ENCODE results near the gene CC2D1A.
"Not testable (repeated sequence)": the region's sequence is repeated elsewhere in the genome, so short reads cannot be mapped to it uniquely, and the experiment has no call there.

CC2D1A gene

DNA sequence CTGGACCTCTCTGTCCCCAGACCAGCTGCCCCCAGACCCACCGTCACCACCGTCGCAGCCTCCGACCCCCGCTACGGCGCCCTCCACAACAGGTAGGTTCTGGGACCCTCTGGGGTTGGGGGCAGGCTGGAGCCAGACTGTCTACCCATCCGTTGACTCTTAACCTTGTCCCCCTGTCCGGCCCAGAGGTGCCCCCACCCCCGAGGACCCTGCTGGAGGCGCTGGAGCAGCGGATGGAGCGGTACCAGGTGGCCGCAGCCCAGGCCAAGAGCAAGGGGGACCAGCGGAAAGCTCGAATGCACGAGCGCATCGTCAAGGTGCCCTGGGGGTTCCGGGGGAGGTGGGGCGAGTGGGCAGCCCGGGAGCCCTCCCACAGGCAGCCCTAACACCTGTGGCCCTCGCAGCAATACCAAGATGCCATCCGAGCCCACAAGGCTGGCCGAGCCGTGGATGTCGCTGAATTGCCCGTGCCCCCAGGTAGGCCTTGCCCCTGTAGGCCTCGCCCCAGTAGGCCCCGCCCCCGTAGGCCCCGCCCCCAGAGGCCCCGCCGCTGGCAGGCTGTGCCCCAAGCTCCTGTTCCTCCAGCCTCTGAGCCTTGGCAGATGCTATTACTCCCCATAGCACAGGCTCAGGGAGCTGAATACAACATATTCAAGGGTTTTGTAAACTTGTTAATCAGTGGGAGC lies 12.9 kb downstream of the CC2D1A start:
- Histone ChIP-seq H3K14ac (ENCODE audit: low read length) (no peak overlapping the region), H3K79me1 (ENCODE audit: low read length) (no peaks in the 10 kb centered on the region), H4K8ac (ENCODE audit: low read depth, low read length) (no peak overlapping the region), H3K4ac (ENCODE audit: low read depth, low read length) (no peak overlapping the region), H2AFZ (ENCODE audit: insufficient read depth, low read length, poor library complexity) (no peak overlapping the region), H3K4me1 (ENCODE audit: control insufficient read depth in 1 of 2, insufficient read depth in 2 of 2, low read length in 2 of 2) (no peaks in the 10 kb centered on the region), H2BK5ac (ENCODE audit: low read depth, low read length, poor library complexity) (no peak overlapping the region), H4K91ac (ENCODE audit: low read depth, low read length) (no peak overlapping the region), H3K27ac (ENCODE audit: low read depth, low read length) (no peak overlapping the region), H3K18ac (ENCODE audit: low read length) (no peak overlapping the region), H3K23ac (ENCODE audit: low read length) (no peak overlapping the region), H2BK12ac (ENCODE audit: low read length) (no peak overlapping the region), H3K4me3 (ENCODE audit: low read depth, low read length) (no peak overlapping the region), H3K9ac (ENCODE audit: low read length) (no peak overlapping the region), H3K36me3 (ENCODE audit: control insufficient read depth in 1 of 2, insufficient read depth in 2 of 2, low read length in 2 of 2) (peaks cover 46 to 65% of the 10 kb centered on the region in 2 experiments), H3K27me3 (ENCODE audit: insufficient read depth, low read length) (no peaks in the 10 kb centered on the region), H4K12ac (ENCODE audit: low read depth, low read length) (no peak overlapping the region), H3K79me2 (ENCODE audit: control insufficient read depth, insufficient read depth, low read length, poor library complexity) (no peaks in the 10 kb centered on the region), H2BK120ac (ENCODE audit: insufficient read depth, low read length, poor library complexity) (no peak overlapping the region), H2AK5ac (ENCODE audit: low read length) (no peak overlapping the region), H3K4me2 (ENCODE audit: low read length) (no peak overlapping the region), H3K9me3 (ENCODE audit: insufficient read depth, low read depth, low read length) (peaks cover 10% of the 10 kb centered on the region)
- WGBS (ENCODE audit: extremely low coverage, insufficient coverage, insufficient read length): no CpG with 5 or more reads among the region's 34 CpGs
- DNase-seq: no peak

DNA sequence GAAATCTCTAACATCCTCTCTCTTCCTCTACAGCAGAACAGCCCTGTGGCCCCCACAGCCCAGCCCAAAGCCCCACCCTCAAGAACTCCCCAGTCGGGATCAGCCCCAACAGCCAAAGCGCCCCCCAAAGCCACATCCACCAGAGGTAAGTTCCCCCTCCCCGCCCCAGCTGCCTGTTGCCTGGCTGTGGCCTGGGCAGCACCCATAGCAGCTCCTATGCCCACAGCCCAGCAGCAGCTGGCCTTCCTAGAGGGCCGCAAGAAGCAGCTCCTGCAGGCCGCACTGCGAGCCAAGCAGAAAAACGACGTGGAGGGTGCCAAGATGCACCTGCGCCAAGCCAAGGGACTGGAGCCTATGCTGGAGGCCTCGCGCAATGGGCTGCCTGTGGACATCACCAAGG lies 14.5 kb downstream of the CC2D1A start:
- no peak overlapping the region for H2BK5ac ChIP-seq (ENCODE audit: low read depth, low read length, poor library complexity)
- H3K27ac ChIP-seq (ENCODE audit: low read depth, low read length): no peak overlapping the region
- no peak overlapping the region for H2AK5ac ChIP-seq (ENCODE audit: low read length)
- no peak overlapping the region for H3K4me2 ChIP-seq (ENCODE audit: low read length)
- H4K8ac ChIP-seq (ENCODE audit: low read depth, low read length): no peak overlapping the region
- H2AFZ ChIP-seq (ENCODE audit: insufficient read depth, low read length, poor library complexity): no peak overlapping the region
- H3K9me3 ChIP-seq (ENCODE audit: insufficient read depth, low read depth, low read length): peaks cover 10% of the 10 kb centered on the region
- H3K4me3 ChIP-seq (ENCODE audit: low read depth, low read length): no peak overlapping the region
- no peak overlapping the region for H3K9ac ChIP-seq (ENCODE audit: low read length)
- peaks cover 41 to 57% of the 10 kb centered on the region in 2 experiments for H3K36me3 ChIP-seq (ENCODE audit: control insufficient read depth in 1 of 2, insufficient read depth in 2 of 2, low read length in 2 of 2)
- H3K27me3 ChIP-seq (ENCODE audit: insufficient read depth, low read length): no peaks in the 10 kb centered on the region
- no peak overlapping the region for H2BK12ac ChIP-seq (ENCODE audit: low read length)
- WGBS (ENCODE audit: extremely low coverage, insufficient coverage, insufficient read length): no CpG with 5 or more reads among the region's 11 CpGs
- H3K18ac ChIP-seq (ENCODE audit: low read length): no peak overlapping the region
- H2BK120ac ChIP-seq (ENCODE audit: insufficient read depth, low read length, poor library complexity): no peak overlapping the region
- H4K91ac ChIP-seq (ENCODE audit: low read depth, low read length): no peak overlapping the region
- H3K79me1 ChIP-seq (ENCODE audit: low read length): no peaks in the 10 kb centered on the region
- no peak overlapping the region for H4K12ac ChIP-seq (ENCODE audit: low read depth, low read length)
- H3K4ac ChIP-seq (ENCODE audit: low read depth, low read length): no peak overlapping the region
- no peaks in the 10 kb centered on the region for H3K79me2 ChIP-seq (ENCODE audit: control insufficient read depth, insufficient read depth, low read length, poor library complexity)
- no peak overlapping the region for H3K23ac ChIP-seq (ENCODE audit: low read length)
- H3K4me1 ChIP-seq (ENCODE audit: control insufficient read depth in 1 of 2, insufficient read depth in 2 of 2, low read length in 2 of 2): no peaks in the 10 kb centered on the region
- H3K14ac ChIP-seq (ENCODE audit: low read length): no peak overlapping the region
- DNase-seq: no peak

- Histone ChIP-seq H4K91ac (ENCODE audit: low read depth, low read length) (no peak overlapping the region), H3K4me3 (ENCODE audit: low read depth, low read length) (no peak overlapping the region), H3K23ac (ENCODE audit: low read length) (no peak overlapping the region), H3K79me1 (ENCODE audit: low read length) (no peaks in the 10 kb centered on the region), H4K12ac (ENCODE audit: low read depth, low read length) (no peak overlapping the region), H3K79me2 (ENCODE audit: control insufficient read depth, insufficient read depth, low read length, poor library complexity) (no peaks in the 10 kb centered on the region), H3K36me3 (ENCODE audit: control insufficient read depth in 1 of 2, insufficient read depth in 2 of 2, low read length in 2 of 2) (peaks cover 37 to 55% of the 10 kb centered on the region in 2 experiments), H2BK12ac (ENCODE audit: low read length) (no peak overlapping the region), H3K4me2 (ENCODE audit: low read length) (no peak overlapping the region), H2AFZ (ENCODE audit: insufficient read depth, low read length, poor library complexity) (no peak overlapping the region), H3K27me3 (ENCODE audit: insufficient read depth, low read length) (no peaks in the 10 kb centered on the region), H4K8ac (ENCODE audit: low read depth, low read length) (no peak overlapping the region), H2BK120ac (ENCODE audit: insufficient read depth, low read length, poor library complexity) (no peak overlapping the region), H2BK5ac (ENCODE audit: low read depth, low read length, poor library complexity) (no peak overlapping the region), H3K14ac (ENCODE audit: low read length) (no peak overlapping the region), H3K4ac (ENCODE audit: low read depth, low read length) (no peak overlapping the region), H3K18ac (ENCODE audit: low read length) (no peak overlapping the region), H3K9ac (ENCODE audit: low read length) (no peak overlapping the region), H2AK5ac (ENCODE audit: low read length) (no peak overlapping the region), H3K27ac (ENCODE audit: low read depth, low read length) (no peak overlapping the region), H3K9me3 (ENCODE audit: insufficient read depth, low read depth, low read length) (peaks cover 10% of the 10 kb centered on the region), H3K4me1 (ENCODE audit: control insufficient read depth in 1 of 2, insufficient read depth in 2 of 2, low read length in 2 of 2) (no peaks in the 10 kb centered on the region)
- no CpG with 5 or more reads among the region's 2 CpGs for WGBS (ENCODE audit: extremely low coverage, insufficient coverage, insufficient read length)
- DNase-seq: peak; percentile 45 to 70
These were observed 15.1 kb downstream of the CC2D1A start for GRCh38 chr19:13920940-13921747.

DNA sequence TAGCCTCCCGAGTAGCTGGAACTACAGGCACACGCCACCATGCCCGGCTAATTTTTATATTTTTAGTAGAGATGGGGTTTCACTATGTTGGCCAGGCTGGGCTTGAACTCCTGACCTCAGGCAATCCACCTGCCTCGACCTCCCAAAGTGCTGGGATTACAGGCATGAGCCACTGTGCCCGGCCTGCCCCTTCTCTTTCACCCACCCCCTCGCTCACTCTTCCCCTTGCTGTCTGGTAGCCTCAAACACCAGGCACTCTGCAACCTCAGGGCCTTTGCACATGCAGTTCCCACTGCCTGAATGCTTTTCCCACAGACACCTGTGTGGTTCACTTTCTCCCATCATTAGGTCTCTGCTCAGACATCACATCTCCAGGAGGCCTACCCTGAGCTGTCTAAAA lies 16.1 kb downstream of the CC2D1A start:
- not testable (repeated sequence) for H3K4ac ChIP-seq (ENCODE audit: low read depth, low read length); H2BK120ac ChIP-seq (ENCODE audit: insufficient read depth, low read length, poor library complexity); H3K23ac ChIP-seq (ENCODE audit: low read length); H3K14ac ChIP-seq (ENCODE audit: low read length); H4K8ac ChIP-seq (ENCODE audit: low read depth, low read length); H3K4me2 ChIP-seq (ENCODE audit: low read length); H3K9ac ChIP-seq (ENCODE audit: low read length); H2BK12ac ChIP-seq (ENCODE audit: low read length); DNase-seq; H4K12ac ChIP-seq (ENCODE audit: low read depth, low read length); H3K4me3 ChIP-seq (ENCODE audit: low read depth, low read length); H3K27me3 ChIP-seq (ENCODE audit: insufficient read depth, low read length); H4K91ac ChIP-seq (ENCODE audit: low read depth, low read length); H3K79me1 ChIP-seq (ENCODE audit: low read length); H3K79me2 ChIP-seq (ENCODE audit: control insufficient read depth, insufficient read depth, low read length, poor library complexity); H3K18ac ChIP-seq (ENCODE audit: low read length); H2AFZ ChIP-seq (ENCODE audit: insufficient read depth, low read length, poor library complexity); H2BK5ac ChIP-seq (ENCODE audit: low read depth, low read length, poor library complexity); H3K4me1 ChIP-seq (ENCODE audit: control insufficient read depth in 1 of 2, insufficient read depth in 2 of 2, low read length in 2 of 2); H3K27ac ChIP-seq (ENCODE audit: low read depth, low read length); H2AK5ac ChIP-seq (ENCODE audit: low read length)
- Histone ChIP-seq H3K36me3 (ENCODE audit: control insufficient read depth in 1 of 2, insufficient read depth in 2 of 2, low read length in 2 of 2) (peaks cover 46 to 65% of the 10 kb centered on the region in 2 experiments), H3K9me3 (ENCODE audit: insufficient read depth, low read depth, low read length) (peaks cover 10% of the 10 kb centered on the region)
- WGBS (ENCODE audit: extremely low coverage, insufficient coverage, insufficient read length): no CpG with 5 or more reads among the region's 6 CpGs

Measured in trophoblast cell (in vitro differentiated cells and primary cell).